ENCODE data around the gene HIC1. TPM values are rescaled to one million over a fixed set of nuclear protein-coding genes. Genes with fewer than 3 reads are reported as not detected.
A peak's percentile ranks its signal among the peaks of the same experiment; 100 is the strongest.

The HIC1 gene
- total RNA-seq, 1 donor from 2014 or later, result 35.1 TPM

DNA sequence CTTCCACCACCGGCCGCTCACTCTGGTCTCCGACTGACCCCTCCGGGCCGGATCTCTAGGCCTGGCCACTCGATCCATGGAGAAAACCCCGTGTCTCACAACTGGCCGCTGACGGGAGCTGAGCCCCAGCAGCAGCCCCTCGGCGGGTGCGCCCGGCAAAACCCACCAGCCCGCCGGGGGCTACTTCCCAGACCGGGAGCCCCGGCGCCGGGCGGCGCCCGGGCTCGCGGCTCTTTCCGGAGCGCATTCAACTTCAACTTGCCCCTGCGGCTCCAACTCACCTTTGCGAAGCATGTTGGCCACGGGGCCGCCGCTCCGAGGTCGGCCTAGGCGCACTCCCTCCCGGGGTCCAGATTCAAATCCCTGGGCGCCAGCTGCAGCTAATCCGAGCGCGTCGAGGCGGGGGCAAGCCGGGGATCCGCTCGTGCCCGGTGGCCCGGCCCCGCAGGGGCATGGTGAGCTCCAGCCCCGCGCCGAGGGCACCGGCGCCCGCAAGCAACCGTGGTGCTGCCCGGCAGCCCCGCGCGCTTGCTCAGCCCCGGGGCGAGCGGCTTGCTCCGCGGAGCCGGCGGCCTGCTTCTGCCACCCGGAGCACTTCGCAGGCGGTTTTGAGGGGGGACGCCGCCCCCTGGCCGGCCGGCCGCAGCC is 30.2 kb upstream of the HIC1 start:
- no peak for DNase-seq (ENCODE audit: low read depth, low spot score)

DNA sequence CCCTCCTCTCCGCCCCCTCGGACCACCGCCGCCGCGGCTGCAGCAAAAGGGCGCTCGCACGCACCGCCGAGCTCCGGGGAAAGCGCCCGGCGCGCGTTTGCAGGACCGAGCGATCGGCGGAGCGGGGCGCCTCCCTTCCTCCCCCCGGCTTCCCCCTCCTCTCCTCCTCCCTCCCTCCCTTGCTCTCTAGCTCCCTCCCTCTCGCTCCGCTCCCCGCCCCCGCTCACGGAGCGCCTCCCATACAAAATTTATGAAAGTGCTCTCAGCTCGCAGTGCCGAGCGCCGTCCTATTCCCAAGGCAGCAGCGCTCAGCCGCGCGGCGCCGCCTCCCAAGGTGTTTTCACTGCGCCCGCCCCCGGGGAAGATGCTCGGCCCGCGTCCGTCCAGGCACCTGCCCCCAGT is 29.7 kb upstream of the HIC1 start, which contains the start of gene RTN4RL1:
Gene RTN4RL1, minus strand, starts transcription at position 115 of the 402 bp plus-strand sequence. CDS start 469 bp downstream, outside the sequence.
- no peak for DNase-seq (ENCODE audit: low read depth, low spot score)

DNA sequence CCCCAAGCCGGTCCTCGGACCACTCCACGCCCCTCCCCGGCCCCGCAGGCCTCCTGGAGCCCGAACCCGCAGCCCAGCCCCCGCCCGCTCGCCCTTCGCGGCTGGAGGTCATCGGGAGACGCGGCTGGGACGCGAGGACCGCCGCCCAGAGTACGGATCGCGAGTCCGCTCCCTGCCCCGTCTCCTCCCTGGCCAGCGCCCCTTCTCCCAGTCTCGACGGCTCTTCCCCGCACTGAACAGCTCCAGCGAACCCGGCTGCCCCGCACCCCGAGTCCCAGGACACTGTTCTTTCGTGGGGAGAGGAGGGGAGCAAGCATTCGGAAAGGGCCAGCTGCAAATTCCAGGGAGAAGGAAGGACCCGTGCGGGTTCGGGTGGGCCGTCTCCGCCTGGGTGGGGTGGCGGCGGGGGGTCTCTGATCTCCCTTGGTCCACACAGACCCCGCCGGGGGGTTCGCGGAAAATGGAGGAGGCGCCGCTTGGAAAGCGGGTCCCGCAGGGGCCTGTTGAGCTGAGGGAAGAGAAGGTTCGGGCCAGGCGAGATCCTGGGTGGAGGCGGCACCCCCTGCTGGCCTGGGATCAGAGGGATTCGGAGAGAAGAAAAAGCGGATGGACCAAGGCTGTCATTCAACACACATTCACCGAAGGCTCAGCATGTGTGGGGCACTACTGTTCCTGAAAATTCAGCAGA is 29.1 kb upstream of the HIC1 start:
- no peak for DNase-seq (ENCODE audit: low read depth, low spot score)

DNA sequence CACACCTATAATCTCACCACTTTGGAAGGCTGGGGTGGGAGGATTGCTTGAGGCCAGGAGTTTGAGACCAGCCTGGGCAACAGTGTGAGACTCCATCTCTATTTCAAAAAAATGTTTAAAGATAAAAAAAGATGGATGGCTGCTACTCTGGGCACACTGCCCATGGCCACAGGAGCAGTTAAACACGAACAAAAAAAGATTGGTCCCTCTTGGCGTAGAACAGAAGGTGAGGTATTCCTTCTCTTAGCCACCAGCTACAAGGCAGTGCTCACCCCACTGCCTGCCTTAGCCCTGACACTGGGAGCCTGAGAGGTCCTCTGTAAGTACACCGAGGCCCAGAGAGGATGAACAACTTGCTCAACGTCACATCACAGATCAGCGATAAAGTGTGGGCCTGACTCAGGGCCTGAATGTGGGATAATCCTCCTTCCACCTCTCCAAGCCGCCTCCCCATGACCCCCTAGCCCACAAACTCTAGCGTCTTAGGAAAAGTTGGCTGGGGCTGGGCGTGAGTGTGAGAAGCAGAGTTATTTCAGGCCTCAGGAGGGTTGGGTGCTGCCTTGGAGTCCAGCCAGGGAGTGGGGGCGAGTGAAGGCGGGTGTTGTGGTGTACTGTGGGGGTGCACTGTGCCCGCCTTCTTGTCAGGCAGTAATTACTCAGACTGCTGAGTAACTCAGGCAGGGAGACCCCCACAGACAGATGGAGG is 27.2 kb upstream of the HIC1 start:
- no peak for DNase-seq (ENCODE audit: low read depth, low spot score)

DNA sequence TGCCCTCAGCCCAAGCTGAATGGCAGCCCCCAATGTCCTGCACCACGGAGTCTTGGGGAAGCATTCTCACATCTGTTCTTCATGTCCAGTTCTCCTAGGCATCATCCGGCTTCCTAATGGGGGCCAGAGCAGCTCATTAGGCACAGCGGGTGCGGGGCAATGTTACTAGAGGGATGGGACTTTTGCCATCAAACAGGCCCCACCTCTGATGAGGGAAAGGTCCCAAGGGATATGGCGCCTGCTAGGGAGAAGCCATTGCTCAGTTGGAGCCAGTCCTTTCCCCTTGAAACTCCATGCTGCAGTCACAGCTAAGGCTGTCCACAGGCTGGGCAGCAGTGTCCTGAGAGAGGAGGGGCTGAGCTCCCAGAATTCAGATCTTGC is 26.7 kb upstream of the HIC1 start:
- DNase-seq (ENCODE audit: low read depth, low spot score), result no peak

DNA sequence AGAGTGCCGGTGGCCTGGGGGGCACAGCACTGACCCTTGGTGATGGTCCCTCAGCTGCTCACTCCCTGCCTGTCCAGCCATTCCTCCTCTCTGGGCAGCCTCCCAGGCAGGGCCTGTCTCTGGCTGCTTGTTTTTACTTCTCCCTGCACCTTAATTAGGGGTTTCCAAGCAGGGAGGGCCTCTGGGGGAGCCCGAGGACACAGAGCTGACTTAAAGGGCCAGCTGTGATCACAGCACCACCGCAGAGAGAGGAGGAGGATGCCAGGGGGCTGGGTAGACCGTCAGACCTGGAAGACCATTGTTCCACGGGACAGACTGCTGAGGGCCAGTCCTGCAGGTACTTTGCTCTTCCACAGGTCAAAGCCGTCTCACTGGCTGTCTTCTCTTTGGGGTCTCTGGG is 26.2 kb upstream of the HIC1 start:
- no peak for DNase-seq (ENCODE audit: low read depth, low spot score)

DNA sequence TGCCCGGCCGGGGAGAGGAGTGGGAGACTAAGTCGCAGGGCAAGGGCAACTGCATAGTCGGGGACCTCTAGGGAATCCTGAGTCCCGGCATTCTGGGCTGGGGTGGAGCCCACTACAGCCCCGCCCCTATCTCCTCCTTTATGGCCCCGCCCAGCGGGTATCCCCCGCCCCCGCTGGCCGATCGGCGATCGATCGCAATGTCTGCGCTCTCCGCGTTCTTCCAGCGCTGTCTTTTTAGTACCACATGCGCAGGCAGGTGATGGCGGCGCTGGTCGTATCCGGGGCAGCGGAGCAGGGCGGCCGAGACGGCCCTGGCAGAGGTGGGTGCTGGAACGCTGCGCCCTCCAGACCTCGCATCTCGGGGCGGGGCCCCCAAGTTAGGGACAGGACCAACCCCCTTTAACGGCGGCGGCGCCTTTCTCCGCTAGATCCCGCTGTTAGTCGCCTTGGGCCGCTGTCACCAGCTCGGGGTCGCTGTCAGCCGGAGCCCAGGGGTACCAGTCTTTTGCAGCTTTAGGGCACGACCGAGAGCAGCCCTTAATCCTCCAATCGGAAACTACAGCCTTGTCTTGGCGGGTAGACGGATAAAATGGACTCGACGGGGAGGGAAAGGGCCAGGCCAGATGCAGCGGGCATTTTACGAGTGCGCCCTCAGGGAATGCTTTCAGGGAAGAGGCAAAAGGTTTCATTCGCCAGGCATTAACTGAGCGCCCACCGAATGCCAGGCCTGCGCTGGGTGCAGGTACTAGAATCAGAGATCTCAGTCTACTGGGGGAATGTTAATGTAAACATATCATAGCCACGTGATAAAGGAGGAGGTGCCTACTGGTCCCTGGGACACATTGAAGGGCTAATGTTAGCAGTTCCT is 24.8 kb upstream of the HIC1 start, which contains the start of gene DPH1:
Gene DPH1, plus strand, starts transcription at position 243 of the 868 bp plus-strand sequence. Its CDS starts 17 bp downstream, at position 260.
- DNase-seq (ENCODE audit: low read depth, low spot score), result peak; percentile 75

DNA sequence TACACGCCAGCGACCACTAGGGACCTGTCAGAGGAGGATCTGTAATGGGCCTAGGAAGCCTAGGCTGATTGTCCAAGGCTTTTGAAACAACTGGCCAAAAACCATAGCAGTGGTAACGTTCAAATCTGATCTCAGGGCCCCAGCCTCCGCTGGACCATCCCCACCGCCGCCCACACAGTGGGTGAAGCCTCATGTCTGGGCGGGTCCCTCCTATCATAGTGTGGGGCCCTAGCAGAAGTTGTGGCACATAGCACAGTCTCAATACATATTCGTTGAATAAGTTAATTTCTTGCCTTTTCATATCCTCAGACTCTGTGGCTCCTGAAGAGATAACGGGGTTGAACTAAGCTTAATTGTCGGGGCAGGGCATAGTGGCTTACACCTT is 24.1 kb upstream of the HIC1 start:
- DNase-seq (ENCODE audit: low read depth, low spot score), result no peak

DNA sequence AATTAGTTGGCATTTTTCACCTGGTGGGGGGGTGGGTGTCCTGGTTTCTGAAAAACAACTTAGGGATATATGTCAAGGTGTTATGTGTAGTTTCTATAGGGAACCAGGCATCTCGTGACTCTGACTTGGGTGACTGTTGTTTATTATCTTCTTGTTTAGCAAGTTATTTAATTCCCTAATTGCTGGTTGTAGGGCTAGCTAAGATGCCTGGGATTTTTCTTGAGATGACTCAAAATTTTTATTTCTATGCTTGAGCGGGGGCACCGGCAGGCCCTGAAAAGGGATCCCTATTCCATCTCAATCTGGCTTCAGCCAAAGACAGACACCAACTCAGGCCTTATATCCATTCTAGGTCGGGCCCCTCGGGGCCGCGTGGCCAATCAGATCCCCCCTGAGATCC is 21.8 kb upstream of the HIC1 start:
- no peak for DNase-seq (ENCODE audit: low read depth, low spot score)

DNA sequence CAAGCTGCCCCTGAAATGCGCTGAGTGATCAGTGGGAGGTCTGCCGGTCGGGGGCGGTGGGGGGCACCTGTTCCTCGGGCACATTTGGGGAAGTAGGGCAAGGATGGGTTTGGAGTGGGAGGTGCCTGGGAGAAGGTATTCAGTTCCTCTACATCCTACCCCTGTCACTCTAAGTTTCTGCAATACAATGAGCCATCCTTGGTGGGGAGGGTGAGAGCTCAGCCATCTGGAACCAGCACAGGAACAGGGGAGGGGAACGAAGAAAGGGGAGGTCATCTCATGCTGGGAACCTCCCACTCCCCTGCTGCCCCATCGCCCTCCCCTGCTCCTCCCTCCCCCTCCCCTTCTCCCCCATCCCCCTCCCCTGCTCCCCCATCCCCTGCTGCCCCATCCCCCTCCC is 20.7 kb upstream of the HIC1 start:
- no peak for DNase-seq (ENCODE audit: low read depth, low spot score)

DNA sequence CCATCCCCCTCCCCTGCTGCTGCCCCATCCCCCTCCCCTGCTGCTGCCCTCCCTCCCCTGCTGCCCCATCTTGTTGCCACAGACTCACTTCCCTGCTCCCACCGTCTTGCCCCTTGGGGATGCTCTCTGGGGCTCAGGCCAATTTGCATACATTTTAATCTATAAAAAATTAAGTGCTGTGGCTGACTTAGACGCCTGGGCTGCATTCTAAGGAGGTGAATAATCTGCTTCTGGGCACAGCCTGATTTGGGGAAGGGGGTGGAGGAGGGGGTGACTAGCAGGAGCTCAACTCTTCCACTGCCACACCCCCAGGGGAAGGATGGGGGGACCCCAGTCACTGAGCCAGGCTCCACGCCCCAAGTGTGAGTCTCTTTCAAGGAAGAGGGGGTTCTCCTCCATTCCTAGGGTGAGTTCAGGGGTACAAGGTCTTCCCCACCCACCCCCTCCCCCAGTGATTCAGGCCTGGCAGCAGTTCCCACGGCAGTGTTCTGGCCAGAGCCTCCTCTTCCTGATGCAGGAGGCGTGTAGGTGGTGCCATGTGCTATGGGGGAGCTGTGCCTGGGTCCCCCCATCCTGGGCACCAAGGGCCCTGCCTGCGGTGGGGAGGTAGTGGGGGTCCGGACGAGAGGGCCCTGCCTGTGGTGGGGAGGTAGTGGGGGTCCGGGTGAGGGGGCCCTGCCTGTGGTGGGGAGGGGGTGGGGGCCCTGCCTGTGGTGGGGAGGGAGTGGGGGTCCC is 19.9 kb upstream of the HIC1 start:
- no peak for DNase-seq (ENCODE audit: low read depth, low spot score)

DNA sequence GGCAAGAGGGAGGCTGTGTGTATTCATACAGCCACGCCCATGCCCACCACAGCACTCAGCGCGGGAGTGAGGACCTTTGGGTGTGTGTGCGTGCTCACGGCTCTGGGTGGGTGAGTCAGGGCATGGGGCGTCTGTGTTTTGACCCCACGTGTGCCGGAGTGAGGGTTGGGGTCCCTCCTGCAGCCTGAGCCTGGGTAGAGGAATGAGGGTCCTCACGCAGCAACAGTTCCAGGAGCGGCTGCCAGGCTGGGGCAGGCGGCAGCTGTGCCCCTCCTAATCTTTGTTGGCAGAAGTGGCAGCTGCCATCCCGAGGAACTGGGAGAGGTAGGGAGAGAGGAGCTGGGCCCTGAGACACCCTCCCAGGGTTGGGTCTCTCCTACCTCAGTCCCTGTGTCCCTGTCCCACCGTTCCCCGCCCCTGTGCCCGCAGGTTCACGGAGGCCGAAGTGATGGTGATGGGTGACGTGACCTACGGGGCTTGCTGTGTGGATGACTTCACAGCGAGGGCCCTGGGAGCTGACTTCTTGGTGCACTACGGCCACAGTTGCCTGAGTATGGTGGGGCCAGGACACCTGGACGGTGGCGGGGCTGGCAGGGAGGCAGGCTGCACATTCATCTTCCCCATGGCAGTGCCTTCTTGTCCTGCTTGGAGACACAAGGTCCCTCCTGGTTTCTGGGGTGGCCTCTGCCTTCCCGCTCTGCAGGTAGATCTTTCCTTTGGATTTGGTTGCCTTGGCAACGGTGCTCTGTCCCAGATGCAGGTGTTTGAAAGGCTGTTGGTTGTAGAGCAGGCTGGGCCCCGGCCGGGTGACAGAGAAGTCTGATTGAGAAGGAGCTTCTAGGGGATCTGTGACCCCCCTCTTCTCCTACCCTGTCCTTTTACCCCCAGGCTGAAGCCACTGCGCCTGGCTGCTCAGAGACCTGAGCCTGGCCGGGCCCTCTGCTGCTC is 19.1 kb upstream of the HIC1 start:
- DNase-seq (ENCODE audit: low read depth, low spot score), result no peak

DNA sequence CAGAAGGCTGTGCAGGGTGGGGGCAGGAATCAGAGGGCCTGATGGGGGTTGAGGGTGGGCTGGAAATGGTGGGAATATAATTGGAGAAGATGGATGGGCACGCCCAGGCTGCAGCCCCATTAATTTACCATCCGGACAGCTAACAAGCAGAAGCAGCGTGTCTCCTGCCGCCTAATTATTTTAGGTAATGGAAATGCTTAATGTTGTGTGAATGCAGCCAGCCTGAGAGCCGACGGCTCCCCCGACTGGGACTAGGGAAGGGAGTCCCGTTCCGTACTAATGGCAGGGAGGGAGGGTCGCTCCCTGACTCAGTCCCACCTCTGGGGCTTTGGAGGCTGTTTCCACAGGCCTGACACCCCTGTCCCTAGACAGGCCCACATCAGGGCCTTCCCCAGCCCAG is 17.7 kb upstream of the HIC1 start:
- DNase-seq (ENCODE audit: low read depth, low spot score), result no peak

DNA sequence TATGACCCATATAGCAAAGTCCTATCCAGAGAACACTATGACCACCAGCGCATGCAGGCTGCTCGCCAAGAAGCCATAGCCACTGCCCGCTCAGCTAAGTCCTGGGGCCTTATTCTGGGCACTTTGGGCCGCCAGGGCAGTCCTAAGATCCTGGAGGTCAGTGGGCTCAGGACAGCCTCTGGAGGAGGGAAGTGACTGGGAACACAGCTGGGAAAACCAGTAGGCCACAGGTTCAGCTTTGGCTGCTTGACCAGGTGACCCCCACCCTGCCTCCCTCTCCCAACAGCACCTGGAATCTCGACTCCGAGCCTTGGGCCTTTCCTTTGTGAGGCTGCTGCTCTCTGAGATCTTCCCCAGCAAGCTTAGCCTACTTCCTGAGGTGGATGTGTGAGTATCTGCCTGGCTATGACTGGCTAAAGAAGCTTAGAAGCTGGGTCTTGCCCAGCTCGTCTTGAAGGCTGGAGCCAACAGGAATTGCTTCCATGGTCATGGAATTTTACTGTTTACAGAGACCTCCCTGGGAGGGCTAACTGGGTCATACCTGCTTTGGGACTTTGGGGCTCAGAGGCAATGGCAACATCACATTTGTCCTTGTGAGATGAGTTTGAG is 14.6 kb upstream of the HIC1 start:
- no peak for DNase-seq (ENCODE audit: low read depth, low spot score)

DNA sequence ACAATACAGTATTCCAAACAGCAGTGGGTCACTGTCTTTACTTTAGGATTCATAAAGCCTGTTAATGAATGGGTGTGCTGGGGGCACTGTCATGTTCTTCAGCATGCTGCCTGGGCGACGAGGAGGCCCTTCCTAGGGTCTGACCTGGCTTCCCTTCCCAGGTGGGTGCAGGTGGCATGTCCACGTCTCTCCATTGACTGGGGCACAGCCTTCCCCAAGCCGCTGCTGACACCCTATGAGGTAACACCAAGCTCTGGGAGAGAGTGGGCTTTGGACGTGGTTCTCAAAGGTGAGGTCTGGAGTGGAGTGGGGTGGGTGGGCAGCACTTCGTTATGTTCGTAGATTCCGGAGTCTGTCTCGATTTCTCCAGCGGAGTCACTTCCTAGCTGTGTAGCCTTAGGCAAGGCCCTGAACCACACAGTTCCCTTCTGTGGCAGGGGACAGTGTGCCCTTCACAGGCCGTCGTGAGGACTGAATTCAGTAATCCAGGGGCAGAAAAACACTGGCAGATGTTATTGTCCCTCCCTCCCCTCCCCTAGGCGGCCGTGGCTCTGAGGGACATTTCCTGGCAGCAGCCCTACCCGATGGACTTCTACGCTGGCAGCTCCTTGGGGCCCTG is 13.9 kb upstream of the HIC1 start:
- no peak for DNase-seq (ENCODE audit: low read depth, low spot score)

DNA sequence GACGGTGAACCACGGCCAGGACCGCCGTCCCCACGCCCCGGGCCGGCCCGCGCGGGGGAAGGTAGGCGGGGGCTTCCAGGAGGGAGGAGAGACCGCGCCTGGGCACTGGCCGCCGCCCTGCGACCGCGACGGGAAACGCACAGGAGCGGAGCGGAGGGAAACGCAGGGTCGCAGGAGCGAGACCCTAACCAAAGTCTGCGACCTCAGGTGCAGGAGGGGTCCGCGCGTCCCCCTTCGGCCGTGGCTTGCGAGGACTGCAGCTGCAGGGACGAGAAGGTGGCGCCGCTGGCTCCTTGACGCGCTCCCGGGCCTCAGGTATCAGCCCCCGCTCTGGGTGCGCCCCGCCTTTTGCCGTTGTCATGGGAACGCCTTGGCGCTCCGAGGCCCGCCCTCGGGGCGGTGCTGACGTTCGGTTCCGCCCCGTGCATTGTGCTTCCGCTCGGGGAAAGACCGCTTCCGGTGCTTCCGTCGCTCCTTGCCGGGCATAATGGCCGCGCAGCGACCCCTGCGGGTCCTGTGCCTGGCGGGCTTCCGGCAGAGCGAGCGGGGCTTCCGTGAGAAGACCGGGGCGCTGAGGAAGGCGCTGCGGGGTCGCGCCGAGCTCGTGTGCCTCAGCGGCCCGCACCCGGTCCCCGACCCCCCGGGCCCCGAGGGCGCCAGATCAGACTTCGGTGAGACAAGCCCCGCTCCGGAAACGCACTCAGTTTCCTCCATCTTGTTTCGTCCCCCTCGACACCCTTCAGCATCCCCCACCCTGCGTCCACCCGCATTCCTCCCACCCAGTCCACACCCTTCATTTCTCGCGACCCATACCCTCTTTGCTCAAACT is 13.1 kb upstream of the HIC1 start, which contains the start of gene OVCA2:
Gene OVCA2, plus strand, starts transcription at position 462 of the 829 bp plus-strand sequence. Its CDS starts 26 bp downstream, at position 488.
- DNase-seq (ENCODE audit: low read depth, low spot score), result peak; percentile 69

DNA sequence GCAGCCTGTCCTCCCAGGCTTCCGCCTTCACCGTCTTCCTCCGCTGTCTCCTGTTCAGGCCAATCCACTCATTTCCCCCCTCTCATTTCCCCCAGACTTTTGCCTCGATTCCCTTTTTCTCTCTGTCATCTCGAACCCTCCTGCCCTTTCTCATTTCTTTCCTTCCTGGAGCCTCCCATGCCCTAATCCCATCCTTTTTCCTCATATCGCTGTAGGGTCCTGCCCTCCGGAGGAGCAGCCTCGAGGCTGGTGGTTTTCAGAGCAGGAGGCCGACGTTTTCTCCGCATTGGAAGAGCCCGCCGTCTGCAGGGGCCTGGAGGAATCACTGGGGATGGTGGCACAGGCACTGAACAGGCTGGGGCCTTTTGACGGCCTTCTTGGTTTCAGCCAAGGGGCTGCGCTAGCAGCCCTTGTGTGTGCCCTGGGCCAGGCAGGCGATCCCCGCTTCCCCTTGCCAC is 12.5 kb upstream of the HIC1 start:
- no peak for DNase-seq (ENCODE audit: low read depth, low spot score)

DNA sequence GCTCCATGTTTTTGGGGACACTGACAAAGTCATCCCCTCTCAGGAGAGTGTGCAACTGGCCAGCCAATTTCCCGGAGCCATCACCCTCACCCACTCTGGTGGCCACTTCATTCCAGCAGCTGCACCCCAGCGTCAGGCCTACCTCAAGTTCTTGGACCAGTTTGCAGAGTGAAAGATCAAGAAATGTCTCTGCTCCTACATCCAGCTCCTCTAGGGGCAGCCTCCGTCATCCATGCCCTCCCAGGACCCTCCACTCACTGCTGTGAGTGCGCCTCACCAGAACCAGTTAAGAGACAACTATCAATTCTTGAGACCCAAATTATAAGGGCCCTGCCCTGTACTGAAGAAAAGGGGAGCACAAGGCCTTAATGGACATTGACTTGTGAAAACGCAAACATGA is 12.0 kb upstream of the HIC1 start:
- DNase-seq (ENCODE audit: low read depth, low spot score), result no peak

Data from pulmonary artery endothelial cell (primary cell).